OCI-LY7 (cell line): ENCODE results near the gene UACA. TPM values are rescaled to one million over a fixed set of nuclear protein-coding genes. Genes with fewer than 3 reads are reported as not detected.
"Not testable (repeated sequence)": the region's sequence is repeated elsewhere in the genome, so short reads cannot be mapped to it uniquely, and the experiment has no call there.

ENCODE experiments used
- BruUV-seq: library from RNA; stranded (reverse); fragments of 400-500 nt; replicated peaks from 2 replicates; lab custom pipeline; 2021; lab: Mats Ljungman, UMichigan
- CTCF ChIA-PET: fragments of 300-600 bp; sonication (Branson Sonifier 250); formaldehyde crosslinking; loops from one replicate; lab custom pipeline; 2022; ENCODE audit warnings: antibody characterized with exemption; ENCODE audit not compliant: unreplicated experiment; lab: Charles Lee
- POLR2A ChIA-PET: fragments of 300-600 bp; sonication (Branson Sonifier 250); formaldehyde crosslinking; loops from one replicate; lab custom pipeline; 2022; ENCODE audit warnings: antibody characterized with exemption; lab: Charles Lee
- DNase-seq: peaks from one replicate; pipeline ENCODE4 v3.0.0-alpha.2; 2015; ENCODE audit warnings: low spot score
- H2AFZ ChIP-seq: fragments of 200-600 bp; sonication (generic), shearing (Covaris generic); 2 replicates; pipeline ENCODE4 v1.6.1; 2014; ENCODE audit warnings: mild to moderate bottlenecking, antibody characterized with exemption, low read length, moderate library complexity
- H3K27ac ChIP-seq: fragments of 200-600 bp; sonication (generic); 2 replicates; pipeline ENCODE4 v1.5.1; 2014; ENCODE audit warnings: mixed run types, low read depth, mild to moderate bottlenecking, moderate library complexity, low read length, inconsistent platforms; ENCODE audit not compliant: poor library complexity, severe bottlenecking
- H3K36me3 ChIP-seq: fragments of 200-600 bp; sonication (generic); 2 replicates; pipeline ENCODE4 v1.6.1; 2014; ENCODE audit warnings: mild to moderate bottlenecking, antibody characterized with exemption, low read length, moderate library complexity, mixed read lengths; ENCODE audit not compliant: insufficient read depth
- H3K4me1 ChIP-seq: fragments of 200-600 bp; sonication (generic); 2 replicates; pipeline ENCODE4 v1.5.1; 2014; ENCODE audit warnings: mild to moderate bottlenecking, low read length; ENCODE audit not compliant: insufficient read depth, poor library complexity, severe bottlenecking
- H3K4me2 ChIP-seq: fragments of 200-600 bp; sonication (generic); 2 replicates; pipeline ENCODE4 v1.6.1; 2014; ENCODE audit warnings: mild to moderate bottlenecking, low read length
- H3K4me3 ChIP-seq: fragments of 200-600 bp; sonication (generic); 2 replicates; pipeline ENCODE4 v1.5.1; 2014; ENCODE audit warnings: mild to moderate bottlenecking, low read depth, low read length; ENCODE audit not compliant: poor library complexity, severe bottlenecking
- H3K79me2 ChIP-seq: fragments of 200-600 bp; sonication (generic); 2 replicates; pipeline ENCODE4 v1.6.1; 2016; ENCODE audit warnings: low read depth, mild to moderate bottlenecking, low read length, moderate library complexity, mixed read lengths; ENCODE audit not compliant: insufficient read depth
- H3K9me2 ChIP-seq: fragments of 200-600 bp; sonication (generic); 2 replicates; pipeline ENCODE4 v1.6.1; 2016; ENCODE audit warnings: mild to moderate bottlenecking, low read length, mixed read lengths; ENCODE audit not compliant: insufficient read depth
- H3K9me3 ChIP-seq: fragments of 200-600 bp; sonication (generic); 2 replicates; pipeline ENCODE4 v1.6.1; 2014; ENCODE audit warnings: mild to moderate bottlenecking, mixed run types, low read length, mixed read lengths
- H4K20me1 ChIP-seq: fragments of 200-600 bp; sonication (generic); 2 replicates; pipeline ENCODE4 v1.6.1; 2014; ENCODE audit warnings: mild to moderate bottlenecking, antibody characterized with exemption, low read length, moderate library complexity, mixed read lengths; ENCODE audit not compliant: insufficient read depth
- EZH2phosphoT487 ChIP-seq: fragments of 200-600 bp; sonication (generic); IDR thresholded peaks from 2 replicates; pipeline ENCODE4 v1.6.1; 2018; ENCODE audit warnings: low read depth, borderline replicate concordance, mild to moderate bottlenecking, mixed run types, antibody characterized with exemption, low read length, moderate library complexity, mixed read lengths
- intact Hi-C: fragments of 100-400 bp; cut with micrococcal nuclease; formaldehyde crosslinking; loops from one replicate; pipeline ENCODE4 v1.10.0; 2022; ENCODE audit not compliant: unreplicated experiment
- total RNA-seq, 2 experiments: library from RNA; depleted of rRNA in 1 of 2; stranded (reverse); fragments of >200 nt in 1 of 2; shearing (Covaris generic) in 1 of 2; gene quantifications; 2 replicates each; pipeline ENCODE4 v1.2.3, GENCODE V29; 2014 to 2022
- TF ChIP-seq, protein P1 (sequence below): fragments of 200-600 bp; sonication (generic); conservative IDR thresholded peaks from 2 replicates; pipeline ENCODE4 v1.5.1; 2014; ENCODE audit warnings: mild to moderate bottlenecking, antibody characterized with exemption, low read length, moderate library complexity, mixed read lengths

The UACA gene
- total RNA-seq, 2 experiments from 2014 or later, result not detected

DNA sequence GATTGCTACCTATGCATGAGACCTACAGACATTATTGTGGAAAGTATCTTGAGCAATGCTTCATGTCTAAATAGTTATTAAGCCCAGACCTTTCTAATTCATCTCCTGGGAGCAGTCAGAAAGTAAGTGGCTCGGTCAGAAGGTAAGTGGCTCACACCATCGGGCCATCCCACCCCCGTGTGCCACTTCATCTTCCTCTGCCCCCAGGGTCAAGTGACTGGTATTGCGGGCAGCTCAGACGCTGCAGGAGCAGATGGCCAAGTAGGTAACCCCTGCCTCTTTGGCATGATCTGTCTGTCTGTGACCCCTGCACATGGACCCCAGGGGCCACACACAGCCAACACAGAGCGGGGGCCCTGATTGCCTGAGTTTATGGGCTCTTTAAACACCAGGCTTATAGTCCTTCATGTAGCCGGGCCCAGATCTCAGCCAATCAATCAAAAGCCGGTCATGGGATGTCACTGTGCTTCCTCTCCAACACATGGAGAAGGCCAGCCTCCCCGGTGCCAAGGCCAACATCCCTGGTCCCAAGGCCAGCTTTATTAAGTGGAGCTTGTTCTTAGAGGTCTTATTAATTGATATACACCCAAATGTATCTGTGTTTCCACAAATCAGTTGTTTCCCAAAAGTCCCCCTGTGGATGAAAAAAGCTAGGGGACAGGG lies 47.7 kb upstream of the UACA start:
- H2AFZ ChIP-seq, result no peak overlapping the region
- H3K9me3 ChIP-seq, result no peaks in the 10 kb centered on the region
- no peak overlapping the region for H3K27ac ChIP-seq
- no peaks in the 10 kb centered on the region for H3K36me3 ChIP-seq
- ChIA-PET CTCF (no interaction called here), POLR2A (no interaction called here)
- no TSS peak for BruUV-seq
- H3K79me2 ChIP-seq, result no peaks in the 10 kb centered on the region
- H4K20me1 ChIP-seq, result no peaks in the 10 kb centered on the region
- intact Hi-C loops, result loop anchor here (5.0 kb wide), 1 partner anchor 1334 kb away; no protein-coding TSS in a partner anchor
- no peak overlapping the region for H3K4me2 ChIP-seq
- TF ChIP-seq, protein P1, sequence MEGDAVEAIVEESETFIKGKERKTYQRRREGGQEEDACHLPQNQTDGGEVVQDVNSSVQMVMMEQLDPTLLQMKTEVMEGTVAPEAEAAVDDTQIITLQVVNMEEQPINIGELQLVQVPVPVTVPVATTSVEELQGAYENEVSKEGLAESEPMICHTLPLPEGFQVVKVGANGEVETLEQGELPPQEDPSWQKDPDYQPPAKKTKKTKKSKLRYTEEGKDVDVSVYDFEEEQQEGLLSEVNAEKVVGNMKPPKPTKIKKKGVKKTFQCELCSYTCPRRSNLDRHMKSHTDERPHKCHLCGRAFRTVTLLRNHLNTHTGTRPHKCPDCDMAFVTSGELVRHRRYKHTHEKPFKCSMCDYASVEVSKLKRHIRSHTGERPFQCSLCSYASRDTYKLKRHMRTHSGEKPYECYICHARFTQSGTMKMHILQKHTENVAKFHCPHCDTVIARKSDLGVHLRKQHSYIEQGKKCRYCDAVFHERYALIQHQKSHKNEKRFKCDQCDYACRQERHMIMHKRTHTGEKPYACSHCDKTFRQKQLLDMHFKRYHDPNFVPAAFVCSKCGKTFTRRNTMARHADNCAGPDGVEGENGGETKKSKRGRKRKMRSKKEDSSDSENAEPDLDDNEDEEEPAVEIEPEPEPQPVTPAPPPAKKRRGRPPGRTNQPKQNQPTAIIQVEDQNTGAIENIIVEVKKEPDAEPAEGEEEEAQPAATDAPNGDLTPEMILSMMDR, result no peak
- no peak for TF ChIP-seq EZH2phosphoT487
- H3K9me2 ChIP-seq, result no peaks in the 10 kb centered on the region
- H3K4me3 ChIP-seq, result no peak overlapping the region
- DNase-seq, result no peak
- no peaks in the 10 kb centered on the region for H3K4me1 ChIP-seq

DNA sequence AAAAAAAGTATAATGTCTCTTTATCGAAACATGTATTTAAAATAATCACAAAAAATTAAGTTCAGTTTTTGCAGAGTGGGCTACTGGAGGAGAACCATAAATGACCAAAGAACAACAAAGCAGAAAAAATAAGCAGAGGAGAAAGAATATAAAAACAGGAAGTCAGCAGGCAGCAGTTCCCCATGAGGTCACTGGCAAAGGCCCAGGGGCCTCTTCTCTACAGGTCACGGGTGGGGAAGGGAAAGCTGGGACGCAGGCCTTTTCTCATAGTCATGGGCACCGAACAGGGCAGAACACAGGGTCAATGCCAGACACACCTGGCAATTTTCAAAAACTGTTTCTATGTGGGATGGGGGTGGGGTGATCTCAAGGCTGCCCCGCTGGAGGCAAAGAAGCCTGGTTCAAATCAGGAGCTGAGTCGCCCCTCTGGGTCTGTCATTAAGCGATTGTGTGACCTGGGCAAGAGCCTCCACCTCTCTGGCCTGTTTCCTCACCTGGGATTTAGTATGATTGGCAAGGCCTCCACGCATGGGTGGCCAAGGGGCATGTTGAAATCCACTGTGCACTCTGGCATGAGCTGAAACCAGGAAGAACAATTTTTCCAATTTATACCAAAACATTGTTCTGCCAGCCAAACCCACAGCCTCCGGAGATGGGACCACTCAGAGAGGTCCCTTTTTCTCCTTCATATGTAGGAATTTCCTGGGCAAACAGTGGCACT lies 43.8 kb upstream of the UACA start:
- Histone ChIP-seq H3K79me2 (no peaks in the 10 kb centered on the region), H3K36me3 (no peaks in the 10 kb centered on the region), H3K4me2 (no peak overlapping the region), H3K4me1 (no peaks in the 10 kb centered on the region), H3K27ac (no peak overlapping the region), H3K9me3 (no peaks in the 10 kb centered on the region), H2AFZ (no peak overlapping the region), H3K4me3 (no peak overlapping the region), H3K9me2 (no peaks in the 10 kb centered on the region), H4K20me1 (no peaks in the 10 kb centered on the region)
- ChIA-PET CTCF (no interaction called here), POLR2A (no interaction called here)
- no TSS peak for BruUV-seq
- DNase-seq, result no peak
- intact Hi-C loops, result no loop called here
- TF ChIP-seq, protein P1, result no peak
- TF ChIP-seq EZH2phosphoT487, result no peak

DNA sequence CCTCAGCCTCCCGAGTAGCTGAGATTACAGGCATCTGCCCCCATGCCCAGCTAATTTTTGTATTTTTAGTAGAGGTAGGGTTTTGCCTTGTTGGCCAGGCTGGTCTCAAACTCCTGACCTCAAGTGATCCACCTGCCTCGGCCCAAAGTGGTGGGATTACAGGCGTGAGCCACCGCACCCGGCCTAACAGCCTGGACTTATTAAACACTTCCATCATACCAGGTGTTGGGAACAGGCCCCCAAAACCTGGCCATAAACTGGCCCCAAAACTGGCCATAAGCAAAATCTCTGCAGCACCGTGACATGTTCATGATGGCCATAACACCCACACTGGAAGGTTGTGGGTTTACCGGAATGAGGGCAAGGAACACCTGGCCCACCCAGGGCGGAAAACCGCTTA lies 41.0 kb upstream of the UACA start:
- H3K9me2 ChIP-seq, POLR2A ChIA-PET, H3K27ac ChIP-seq, H3K4me1 ChIP-seq, BruUV-seq, H3K36me3 ChIP-seq, H4K20me1 ChIP-seq, intact Hi-C loops, H3K9me3 ChIP-seq, H2AFZ ChIP-seq, CTCF ChIA-PET, H3K4me3 ChIP-seq, DNase-seq, H3K79me2 ChIP-seq, H3K4me2 ChIP-seq: not testable (repeated sequence)
